TTC549 (cell line): ENCODE data around the gene NOS1AP.
"Not testable (repeated sequence)": the region's sequence is repeated elsewhere in the genome, so short reads cannot be mapped to it uniquely, and the experiment has no call there.

Experiments
- FAIRE-seq: peaks from 2 replicates; lab custom pipeline; 2012; peaks lifted over from hg19 to GRCh38; lab: Jason Lieb, UNC

Gene NOS1AP

GRCh38 chr1:162059721-162060120 lies 9.8 kb upstream of the NOS1AP start:
- no peak for FAIRE-seq

DNA sequence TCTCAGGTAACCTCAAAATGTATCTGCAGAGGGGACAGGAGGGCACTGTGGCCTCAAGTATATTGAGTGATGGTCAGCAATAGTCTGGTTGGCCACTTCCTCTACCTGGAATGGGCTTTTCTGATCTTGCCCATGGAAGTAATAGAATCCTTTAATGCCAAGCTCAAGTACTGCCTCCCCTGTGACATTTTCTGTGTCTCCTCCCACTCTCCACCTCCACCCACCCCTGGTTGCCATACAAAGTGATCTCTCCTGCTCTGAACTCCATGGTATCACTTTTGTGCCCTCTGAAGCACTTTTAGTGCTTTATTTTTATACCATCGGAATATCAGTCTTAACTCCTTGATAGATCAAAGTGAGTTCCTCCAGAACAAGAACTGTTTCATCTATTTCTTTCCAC lies 9.2 kb upstream of the NOS1AP start:
- no peak for FAIRE-seq

DNA sequence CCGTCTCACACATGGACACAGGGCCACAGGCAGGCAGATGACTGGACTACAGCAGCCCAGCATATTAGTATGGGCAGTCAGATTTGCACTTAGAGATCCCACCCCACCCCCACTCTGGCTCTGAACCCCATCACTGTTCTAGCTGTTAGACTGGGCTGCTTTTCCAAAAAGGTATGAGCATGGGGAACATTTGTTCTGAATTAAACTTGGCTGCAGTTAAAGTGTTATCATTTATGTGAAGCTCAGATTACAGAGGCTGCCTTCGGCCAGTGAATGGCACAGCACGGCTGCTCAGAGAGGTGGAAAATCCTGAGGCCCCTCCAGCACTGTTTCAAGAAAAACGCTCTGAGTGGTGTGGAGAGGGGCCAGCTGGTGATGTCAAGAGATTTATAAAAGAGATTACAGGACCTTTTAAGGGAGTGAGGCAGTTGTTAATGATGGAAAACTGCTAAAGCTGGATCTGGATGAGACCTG lies 6.9 kb upstream of the NOS1AP start:
- no peak for FAIRE-seq

DNA sequence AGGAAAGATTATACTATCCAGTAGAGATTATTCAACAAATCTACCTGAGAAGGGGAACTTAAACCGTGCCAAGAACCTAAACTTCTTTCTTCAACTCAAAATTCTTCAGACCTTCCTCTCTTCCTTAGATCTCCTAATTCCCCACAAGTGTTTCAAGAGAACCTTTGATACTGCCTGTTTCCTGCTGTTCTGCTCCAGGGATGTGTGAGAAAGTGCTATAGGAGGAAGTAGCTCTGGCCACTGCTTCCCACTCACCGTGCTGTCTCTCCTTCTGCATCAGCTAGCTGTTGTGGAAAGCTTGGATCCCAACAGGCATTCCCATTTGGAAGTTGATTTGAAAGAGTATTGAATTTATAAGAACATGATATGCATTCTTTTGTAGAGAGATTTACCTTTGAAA lies 4.5 kb upstream of the NOS1AP start:
- no peak for FAIRE-seq

GRCh38 chr1:162066836-162067235 lies 2.7 kb upstream of the NOS1AP start:
- FAIRE-seq: not testable (repeated sequence)

- no peak for FAIRE-seq
These were observed 2.0 kb upstream of the NOS1AP start for GRCh38 chr1:162067466-162067865.

- no peak for FAIRE-seq
These were observed 1.2 kb upstream of the NOS1AP start for GRCh38 chr1:162068301-162068700.

- FAIRE-seq: no peak
These were observed 730 bp downstream of the NOS1AP start for GRCh38 chr1:162070094-162070748.

DNA sequence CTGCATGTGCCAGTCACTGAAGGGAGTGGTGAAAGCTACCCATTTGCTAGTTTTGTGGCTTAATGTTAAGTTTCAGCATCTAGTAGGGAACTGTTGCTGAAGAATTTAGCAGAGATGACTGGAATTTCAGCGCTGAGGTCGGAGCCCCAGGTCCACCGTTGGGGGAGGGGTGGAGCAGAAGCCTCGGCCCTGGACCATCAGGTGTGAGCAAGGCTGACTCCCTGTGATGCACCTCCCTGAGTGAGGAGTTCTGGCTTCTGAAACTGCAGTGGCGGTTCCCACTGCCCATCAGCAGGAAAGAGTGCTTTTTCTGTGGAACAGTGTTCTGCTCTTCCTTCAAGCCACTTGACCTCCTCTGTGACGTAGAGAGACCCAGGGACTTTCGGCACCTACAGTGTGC lies 1.3 kb downstream of the NOS1AP start:
- no peak for FAIRE-seq

- FAIRE-seq: no peak
These were observed 3.2 kb downstream of the NOS1AP start for GRCh38 chr1:162072740-162073139.

- no peak for FAIRE-seq
These were observed 5.0 kb downstream of the NOS1AP start for GRCh38 chr1:162074276-162075005.

- FAIRE-seq: no peak
These were observed 6.4 kb downstream of the NOS1AP start for GRCh38 chr1:162075862-162076261.

DNA sequence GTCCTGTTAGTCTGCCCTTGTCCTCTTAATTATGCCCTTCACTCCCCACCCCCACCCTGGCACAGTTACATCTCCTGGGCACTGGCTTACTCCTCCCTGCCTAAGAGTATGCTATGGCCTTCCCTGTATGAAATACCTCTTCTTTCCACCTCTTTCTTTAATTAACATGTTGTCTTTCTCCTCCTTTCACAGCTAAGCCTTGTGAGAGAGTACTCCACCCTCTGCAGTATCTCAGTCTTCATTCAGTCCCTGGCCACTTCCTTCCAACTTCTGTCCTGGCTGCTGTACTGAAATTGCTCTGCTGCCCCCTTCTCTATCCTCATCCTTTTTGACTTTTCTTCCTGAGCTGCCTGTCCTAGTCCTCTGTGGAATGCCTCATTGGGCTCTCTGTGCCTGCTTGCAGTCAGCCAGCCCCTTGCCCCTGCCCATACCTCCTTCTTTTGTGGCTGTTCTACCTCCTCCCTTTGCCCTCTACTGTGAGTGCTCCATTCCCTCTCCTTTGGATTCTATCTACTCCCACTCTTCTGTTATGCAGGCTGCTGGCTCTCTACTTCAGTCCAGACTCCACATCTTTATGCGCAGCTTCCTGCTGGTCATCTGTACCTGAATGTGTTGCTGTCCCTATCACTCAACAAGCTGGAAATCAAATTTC lies 8.3 kb downstream of the NOS1AP start:
- no peak for FAIRE-seq

GRCh38 chr1:162079030-162079429 lies 9.5 kb downstream of the NOS1AP start:
- no peak for FAIRE-seq

DNA sequence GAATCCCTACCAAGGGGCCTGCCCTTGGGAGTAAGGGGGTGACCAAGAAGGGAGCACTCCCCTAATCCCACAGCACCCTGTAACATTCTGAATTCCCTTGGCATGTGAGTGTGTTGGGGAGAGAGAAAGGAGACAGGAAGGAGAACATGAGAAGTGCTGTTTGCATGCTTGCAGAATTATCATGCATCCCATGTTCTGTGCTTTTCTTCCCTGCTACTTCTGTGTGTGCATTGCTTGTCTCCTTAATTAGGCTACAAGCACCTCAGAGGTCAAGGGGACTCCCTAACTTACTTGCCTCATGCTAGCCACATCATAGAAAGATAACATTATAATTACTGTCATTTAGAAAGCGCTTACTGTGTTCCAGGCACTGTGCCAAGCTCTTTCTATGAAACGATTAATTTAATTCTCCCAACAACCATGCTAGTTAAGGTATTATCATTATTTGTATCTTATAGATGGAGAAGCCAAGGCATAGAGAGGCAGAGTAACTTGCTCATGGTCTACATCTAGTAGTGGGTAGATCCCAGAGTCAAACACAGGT lies 11.1 kb downstream of the NOS1AP start:
- FAIRE-seq: no peak

DNA sequence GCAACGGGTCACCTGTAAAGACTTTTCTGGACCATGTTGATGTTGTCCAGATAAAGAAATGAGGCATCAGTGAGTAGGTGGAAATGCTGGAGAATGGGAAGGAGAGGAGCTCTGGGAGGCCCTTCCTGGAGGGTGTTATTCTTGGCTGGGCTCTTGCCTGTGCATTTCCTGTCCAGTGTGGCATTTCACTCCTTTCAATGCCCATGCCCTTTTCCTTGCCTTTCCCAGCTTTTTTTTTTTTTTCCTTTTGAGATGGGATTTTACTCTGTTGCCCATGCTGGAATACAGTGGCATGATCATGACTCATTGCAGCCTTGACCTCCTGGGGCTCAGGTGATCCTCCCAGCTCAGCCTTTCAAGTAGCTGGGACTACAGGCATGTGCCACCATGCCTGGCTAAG lies 11.8 kb downstream of the NOS1AP start:
- no peak for FAIRE-seq

DNA sequence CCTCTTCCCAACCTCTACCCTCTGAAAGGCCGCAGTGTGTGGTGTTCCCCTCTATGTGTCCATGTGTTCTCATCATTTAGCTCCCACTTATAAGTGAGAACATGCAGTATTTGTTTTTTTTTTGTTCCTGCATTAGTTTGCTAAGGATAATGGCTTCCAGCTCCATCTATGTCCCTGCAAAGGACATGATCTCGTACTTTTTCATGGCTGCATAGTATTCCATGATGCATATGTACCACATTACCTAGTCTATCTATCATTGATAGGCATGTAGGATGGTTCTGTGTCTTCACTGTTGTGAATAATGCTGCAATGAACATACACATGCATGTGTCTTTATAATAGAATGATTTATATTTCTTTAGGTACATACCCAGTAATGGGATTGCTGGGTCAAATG lies 12.6 kb downstream of the NOS1AP start:
- not testable (repeated sequence) for FAIRE-seq

GRCh38 chr1:162083273-162083672 lies 13.8 kb downstream of the NOS1AP start:
- FAIRE-seq: no peak

DNA sequence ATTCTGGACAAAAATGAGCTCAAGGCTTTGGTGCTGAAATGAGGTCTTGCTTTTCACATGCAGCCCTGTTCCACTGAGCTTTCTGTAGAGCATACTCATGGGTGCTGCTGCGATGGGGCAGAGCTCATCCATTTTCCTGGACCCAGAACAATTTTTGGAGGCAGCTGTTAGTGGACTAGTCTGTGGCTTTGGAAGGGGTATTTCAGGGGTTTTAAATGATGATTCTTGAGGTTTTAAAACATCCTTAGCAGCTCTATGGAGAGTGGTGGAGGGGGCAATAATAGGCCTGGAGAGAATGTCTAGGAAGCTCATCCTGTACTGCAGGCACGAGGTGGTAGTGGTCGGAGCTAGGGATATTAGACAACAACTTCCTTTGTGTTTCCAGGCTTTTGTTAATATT lies 16.5 kb downstream of the NOS1AP start:
- no peak for FAIRE-seq

DNA sequence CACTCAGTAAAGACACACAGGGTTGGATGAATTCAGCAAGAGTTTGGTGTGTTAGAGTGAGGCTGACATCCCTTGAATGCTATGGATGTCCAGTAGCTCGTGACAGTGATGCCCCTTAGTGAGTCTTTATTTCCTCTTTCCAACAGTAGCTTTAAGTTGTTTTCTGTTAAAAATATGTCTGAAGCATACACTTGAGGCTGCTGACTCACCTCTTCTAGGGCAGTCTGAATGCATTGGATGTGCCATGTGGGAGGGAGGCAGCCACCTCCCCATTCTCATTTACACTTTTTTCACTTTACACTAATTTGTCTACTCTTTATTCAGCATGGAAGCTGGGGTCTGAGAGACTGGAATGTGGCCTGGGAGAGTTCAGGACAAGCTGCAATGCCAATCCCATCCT lies 17.6 kb downstream of the NOS1AP start:
- FAIRE-seq: no peak

- FAIRE-seq: no peak
These were observed 18.1 kb downstream of the NOS1AP start for GRCh38 chr1:162087574-162087973.

- no peak for FAIRE-seq
These were observed 18.9 kb downstream of the NOS1AP start for GRCh38 chr1:162088281-162088969.

DNA sequence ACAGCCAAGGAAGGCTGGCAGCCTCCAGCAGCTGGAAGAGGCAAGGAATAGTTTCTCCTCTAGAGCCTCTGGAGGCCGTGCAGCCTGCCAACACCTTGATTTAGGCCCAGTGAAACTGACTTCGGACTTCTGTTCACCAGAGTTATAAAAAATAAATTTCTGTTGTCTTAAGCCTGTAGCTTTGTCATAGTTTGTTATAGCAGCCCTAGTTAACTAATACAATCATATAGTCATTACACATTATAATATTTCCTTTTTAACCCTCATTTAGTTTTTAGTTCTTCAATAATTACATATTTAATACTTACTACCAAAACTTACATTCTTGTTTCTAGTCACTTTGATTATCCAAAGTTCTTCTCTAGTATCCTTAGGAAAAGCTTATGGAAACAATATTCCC lies 20.3 kb downstream of the NOS1AP start:
- FAIRE-seq: no peak
